ENCODE results near the gene PLEKHH1.

Gene PLEKHH1

GRCh38 chr14:67574156-67574555 is 41.1 kb downstream of the PLEKHH1 start:
- H4K20me1 ChIP-seq (ENCODE audit: control insufficient read depth, insufficient read depth, low read depth, low read length) = no peaks in the 10 kb centered on the region
- no peaks in the 10 kb centered on the region for H3K36me3 ChIP-seq (ENCODE audit: control insufficient read depth, low read length)
- no peaks in the 10 kb centered on the region for H3K9me2 ChIP-seq (replicated peaks; ENCODE audit: control insufficient read depth, low read length)
- no peaks in the 10 kb centered on the region for H3K4me1 ChIP-seq (ENCODE audit: control insufficient read depth, low read length)
- no peak overlapping the region for H3K4me3 ChIP-seq (ENCODE audit: low read length)
- no peaks in the 10 kb centered on the region for H3K79me2 ChIP-seq (ENCODE audit: control insufficient read depth, low read length)
- peaks cover 2% of the 10 kb centered on the region; the same call in 1 of the 2 replicates for H3K27me3 ChIP-seq (ENCODE audit: control insufficient read depth, low read length)
- TF ChIP-seq EZH2phosphoT487 (IDR thresholded peaks at IDR 0.05; ENCODE audit: borderline replicate concordance, low read length) = no peak
- TF ChIP-seq CTCF (IDR thresholded peaks at IDR 0.05; ENCODE audit: low read depth, low read length, poor library complexity, severe bottlenecking) = no peak
- no peaks in the 10 kb centered on the region for H3F3A ChIP-seq (ENCODE audit: control insufficient read depth, insufficient read depth)
- no peaks in the 10 kb centered on the region for H3K9me3 ChIP-seq (ENCODE audit: control insufficient read depth, insufficient read depth, low read length)
- no peak overlapping the region for H3K4me2 ChIP-seq (ENCODE audit: low read length)
- H3K27ac ChIP-seq (ENCODE audit: low read depth, low read length) = no peak overlapping the region

DNA sequence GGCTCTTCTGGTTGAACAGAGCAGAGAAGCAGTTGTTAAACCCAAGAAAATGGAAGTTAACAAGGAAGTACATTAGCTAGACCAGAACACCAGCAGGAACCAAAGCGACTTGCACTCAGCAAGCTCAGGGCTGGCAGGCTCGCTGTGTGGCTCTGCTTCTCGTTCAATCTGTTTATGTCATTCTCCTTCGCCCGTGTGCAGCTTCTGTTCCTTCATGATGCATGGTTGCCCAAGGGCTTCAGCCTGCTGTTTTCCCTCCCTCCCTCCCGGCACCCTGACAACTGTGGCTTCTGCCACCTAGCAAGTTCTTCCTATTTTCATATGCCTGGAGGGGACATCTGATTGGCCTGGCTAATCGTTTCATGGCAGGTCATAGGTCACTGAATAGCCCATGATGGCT is 41.7 kb downstream of the PLEKHH1 start:
- no peak for TF ChIP-seq EZH2phosphoT487 (IDR thresholded peaks at IDR 0.05; ENCODE audit: borderline replicate concordance, low read length)
- no peak for TF ChIP-seq CTCF (IDR thresholded peaks at IDR 0.05; ENCODE audit: low read depth, low read length, poor library complexity, severe bottlenecking)
- H3K9me3 ChIP-seq (ENCODE audit: control insufficient read depth, insufficient read depth, low read length) = no peaks in the 10 kb centered on the region
- no peaks in the 10 kb centered on the region for H3K4me1 ChIP-seq (ENCODE audit: control insufficient read depth, low read length)
- peaks cover 2% of the 10 kb centered on the region; the same call in 1 of the 2 replicates for H3K27me3 ChIP-seq (ENCODE audit: control insufficient read depth, low read length)
- no peaks in the 10 kb centered on the region for H3K79me2 ChIP-seq (ENCODE audit: control insufficient read depth, low read length)
- H3K9me2 ChIP-seq (replicated peaks; ENCODE audit: control insufficient read depth, low read length) = no peaks in the 10 kb centered on the region
- H3F3A ChIP-seq (ENCODE audit: control insufficient read depth, insufficient read depth) = no peaks in the 10 kb centered on the region
- H3K4me2 ChIP-seq (ENCODE audit: low read length) = no peak overlapping the region
- H4K20me1 ChIP-seq (ENCODE audit: control insufficient read depth, insufficient read depth, low read depth, low read length) = no peaks in the 10 kb centered on the region
- no peaks in the 10 kb centered on the region for H3K36me3 ChIP-seq (ENCODE audit: control insufficient read depth, low read length)
- H3K4me3 ChIP-seq (ENCODE audit: low read length) = no peak overlapping the region
- H3K27ac ChIP-seq (ENCODE audit: low read depth, low read length) = no peak overlapping the region

DNA sequence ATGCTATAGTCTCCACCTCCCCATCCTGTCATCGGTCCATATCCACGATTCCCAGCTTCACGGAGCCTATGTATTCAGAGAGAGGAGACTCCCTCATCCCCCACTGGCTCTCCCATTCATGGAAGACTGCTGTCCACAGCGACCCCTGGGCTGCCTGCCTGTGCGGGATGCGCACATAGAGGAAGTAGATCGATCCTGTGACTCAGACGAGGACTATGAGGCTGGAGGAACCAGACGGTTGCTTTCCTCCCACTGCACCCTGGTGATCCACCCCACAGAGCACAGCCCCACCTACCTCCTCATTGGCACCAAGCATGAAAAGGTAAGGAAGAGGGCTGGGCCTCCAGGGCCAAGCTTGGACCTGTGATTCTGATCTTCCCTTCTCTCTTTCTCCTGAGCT is 42.6 kb downstream of the PLEKHH1 start:
- Histone ChIP-seq H4K20me1 (ENCODE audit: control insufficient read depth, insufficient read depth, low read depth, low read length) (no peaks in the 10 kb centered on the region), H3K79me2 (ENCODE audit: control insufficient read depth, low read length) (no peaks in the 10 kb centered on the region), H3K27me3 (ENCODE audit: control insufficient read depth, low read length) (peaks cover 2% of the 10 kb centered on the region; the same call in 1 of the 2 replicates), H3F3A (ENCODE audit: control insufficient read depth, insufficient read depth) (no peaks in the 10 kb centered on the region), H3K4me3 (ENCODE audit: low read length) (no peak overlapping the region), H3K27ac (ENCODE audit: low read depth, low read length) (no peak overlapping the region), H3K36me3 (ENCODE audit: control insufficient read depth, low read length) (no peaks in the 10 kb centered on the region), H3K9me3 (ENCODE audit: control insufficient read depth, insufficient read depth, low read length) (no peaks in the 10 kb centered on the region), H3K4me1 (ENCODE audit: control insufficient read depth, low read length) (no peaks in the 10 kb centered on the region), H3K9me2 (replicated peaks; ENCODE audit: control insufficient read depth, low read length) (no peaks in the 10 kb centered on the region), H3K4me2 (ENCODE audit: low read length) (no peak overlapping the region)
- TF ChIP-seq EZH2phosphoT487 (IDR thresholded peaks at IDR 0.05; ENCODE audit: borderline replicate concordance, low read length) (no peak), CTCF (IDR thresholded peaks at IDR 0.05; ENCODE audit: low read depth, low read length, poor library complexity, severe bottlenecking) (no peak)

All from DOHH2 (cell line).